K562 (cell line): ENCODE measurements around the gene TP53I13. TPM values are rescaled to one million over a fixed set of nuclear protein-coding genes. Genes with fewer than 3 reads are reported as not detected.

ENCODE experiments used
- CHAMP1 ChIP-seq: fragments of 450-650 bp; IDR thresholded peaks from 2 replicates; pipeline ENCODE4 v1.6.1; 2016; ENCODE audit warnings: mild to moderate bottlenecking
- KDM2B ChIP-seq: fragments of 250-450 bp; sonication (Bioruptor Pico); IDR thresholded peaks from 2 replicates; pipeline ENCODE4 v1.8.0; 2021; ENCODE audit warnings: mild to moderate bottlenecking, moderate library complexity
- MGA ChIP-seq: fragments of 450-650 bp; IDR thresholded peaks from 2 replicates; pipeline ENCODE4 v1.6.1; 2016; ENCODE audit warnings: mild to moderate bottlenecking, moderate library complexity
- NR4A1 ChIP-seq, 2 experiments: fragments of 250-450 bp in 1 of 2; fragments of 450-650 bp in 1 of 2; sonication (Bioruptor Pico) in 1 of 2; IDR thresholded peaks; 2 replicates each; pipeline versions ENCODE4 v1.4.0 to v1.6.1; 2016 to 2020; ENCODE audit warnings: mild to moderate bottlenecking in 2 of 2, missing compliant biosample characterization in 1 of 2, missing genetic modification characterization in 1 of 2, moderate library complexity in 1 of 2
- POLR2H ChIP-seq: IDR thresholded peaks from 2 replicates; pipeline ENCODE4 v1.6.1; 2016; ENCODE audit warnings: missing genetic modification characterization, low read depth, mild to moderate bottlenecking, control low read depth, missing compliant biosample characterization, moderate library complexity
- YBX1 ChIP-seq: fragments of 450-650 bp; IDR thresholded peaks from 2 replicates; pipeline ENCODE4 v1.7.1; 2016; ENCODE audit warnings: mild to moderate bottlenecking
- ZNF592 ChIP-seq: fragments of 450-650 bp; IDR thresholded peaks from 2 replicates; pipeline ENCODE4 v1.6.1; 2017; ENCODE audit warnings: antibody characterized with exemption, mild to moderate bottlenecking
- ZNF644 ChIP-seq: fragments of 200-800 bp; sonication (Bioruptor generic); IDR thresholded peaks from 2 replicates; pipeline ENCODE4 v1.6.1; 2016; ENCODE audit warnings: low read depth, missing genetic modification characterization, missing compliant biosample characterization
- polyA plus RNA-seq, 8 experiments: library from polyadenylated mRNA; depleted of rRNA in 4 of 8; stranded (reverse) in 5 of 8; unstranded in 3 of 8; fragments of >200 nt; fragmentation: Nextera tagmentation in 2 of 8; fragmentation: Illumina TruSeq in 1 of 8; extraction: Ambion mirVana in 2 of 8; extraction: Trizol in 1 of 8; gene quantifications; 2 replicates each; pipeline versions ENCODE4 v1.2.1 to v1.2.3, GENCODE V29; 2011 to 2014; ENCODE audit warnings: inconsistent platforms in 1 of 8, missing spikeins in 1 of 8
- total RNA-seq, 7 experiments: library from RNA; depleted of rRNA in 6 of 7; stranded (reverse); fragments of >200 nt in 6 of 7; fragmentation: Illumina TruSeq in 2 of 7; extraction: Trizol in 2 of 7; gene quantifications; 2 replicates each; pipeline versions ENCODE4 v1.2.1 to v1.2.3, GENCODE V29; 2011 to 2021; ENCODE audit warnings: low replicate concordance in 1 of 7

TP53I13 gene
- total and polyA plus RNA-seq, 9 of the 15 experiments (the other 6 are each of a cell fraction or from before 2014, with no cell fraction given): 0.08 to 28.3 (median 9.1) TPM

- TF ChIP-seq ZNF592 (no peak), MGA (no peak), CHAMP1 (no peak), ZNF644 (tag) (no peak; the same call in 1 of the 2 replicates), POLR2H (tag) (no peak), YBX1 (no peak), KDM2B (no peak), NR4A1 (CRISPR knock-in tag; IDR thresholded peaks at IDR 0.05) (no peak), NR4A1 (tag; IDR thresholded peaks at IDR 0.05) (no peak)
These were observed 11.3 kb upstream of the TP53I13 start (continued) for GRCh38 chr17:29557085-29557738.
